ENCODE data around the gene TMA7. TPM values are rescaled to one million over a fixed set of nuclear protein-coding genes. Genes with fewer than 3 reads are reported as not detected.
A peak's percentile ranks its signal among the peaks of the same experiment; 100 is the strongest.

The TMA7 gene
- polyA plus RNA-seq, result 1,717 and 1,747 TPM in 2 replicates
- 238 TPM in 2 replicates for polyA minus RNA-seq

- TF ChIP-seq POLR2AphosphoS5 (IDR thresholded peaks at IDR 0.05) (peak; percentile 96), CTCF (IDR thresholded peaks at IDR 0.05; ENCODE audit: poor library complexity, severe bottlenecking) (peak; percentile 22), EP300 (conservative IDR thresholded peaks at IDR 0.05; ENCODE audit: poor library complexity, severe bottlenecking) (no peak), EZH2 (IDR thresholded peaks at IDR 0.05; ENCODE audit: borderline replicate concordance, insufficient read depth, low read length, poor library complexity, severe bottlenecking) (no peak), REST (IDR thresholded peaks at IDR 0.05; ENCODE audit: borderline replicate concordance) (peak; percentile 66), SMC3 (conservative IDR thresholded peaks at IDR 0.05; ENCODE audit: poor library complexity) (no peak), MXI1 (conservative IDR thresholded peaks at IDR 0.05; ENCODE audit: poor library complexity, severe bottlenecking) (peak; percentile 84), RAD21 (conservative IDR thresholded peaks at IDR 0.05) (no peak), TAF1 (IDR thresholded peaks at IDR 0.05; ENCODE audit: low read depth) (peak; percentile 62)
- peak within 1 kb of the TSS; percentile 90 for H3K4me3 ChIP-seq (ENCODE audit: low read length)
- peak within 1 kb of the TSS; percentile 99 for H2AFZ ChIP-seq (ENCODE audit: low read depth, low read length)
- H3K9me2 ChIP-seq (ENCODE audit: insufficient read depth, low read length), result no peaks in the 10 kb centered on the region
- H3K36me3 ChIP-seq (ENCODE audit: insufficient read depth, low read length), result no peaks in the 10 kb centered on the region
- H3K4me2 ChIP-seq (ENCODE audit: low read length), result peak within 1 kb of the TSS; percentile 98
- no peaks in the 10 kb centered on the region for H3F3A ChIP-seq (ENCODE audit: insufficient read depth, low read length, poor library complexity, severe bottlenecking)
- H3K9ac ChIP-seq (ENCODE audit: low read length), result peak within 1 kb of the TSS; percentile 82
- no peaks in the 10 kb centered on the region for H4K20me1 ChIP-seq (ENCODE audit: insufficient read depth)
- H3K27ac ChIP-seq (ENCODE audit: low read length), result peak within 1 kb of the TSS; percentile 84
- H3K27me3 ChIP-seq (ENCODE audit: insufficient read depth, low read depth, low read length), result no peaks in the 10 kb centered on the region
- no peaks in the 10 kb centered on the region for H3K9me3 ChIP-seq (ENCODE audit: low read length)
- H3K79me2 ChIP-seq (replicated peaks; ENCODE audit: insufficient read depth, low read length), result peaks cover 22% of the 10 kb centered on the region
These were observed at the start of gene TMA7, which contains the start of gene CCDC51 for GRCh38 chr3:48439820-48440589. TSS of gene TMA7 (plus strand) at chr3:48440257. CDS start at chr3:48440297, 40 bp downstream. TSS of gene CCDC51 (minus strand) at chr3:48440119. CDS start at chr3:48435128, 4,991 bp downstream.

GRCh38 chr3:48394391-48394790 is 45.7 kb upstream of the TMA7 start:
- H2AFZ ChIP-seq (ENCODE audit: low read depth, low read length), result no peak overlapping the region
- no peaks in the 10 kb centered on the region for H3K9me3 ChIP-seq (ENCODE audit: low read length)
- no peak for TF ChIP-seq CTCF (IDR thresholded peaks at IDR 0.05; ENCODE audit: poor library complexity, severe bottlenecking)
- no peak for TF ChIP-seq SMC3 (conservative IDR thresholded peaks at IDR 0.05; ENCODE audit: poor library complexity)
- no peak for TF ChIP-seq RAD21 (conservative IDR thresholded peaks at IDR 0.05)
- TF ChIP-seq TAF1 (IDR thresholded peaks at IDR 0.05; ENCODE audit: low read depth), result no peak
- no peak for TF ChIP-seq EP300 (conservative IDR thresholded peaks at IDR 0.05; ENCODE audit: poor library complexity, severe bottlenecking)
- no peak for TF ChIP-seq MXI1 (conservative IDR thresholded peaks at IDR 0.05; ENCODE audit: poor library complexity, severe bottlenecking)
- TF ChIP-seq POLR2AphosphoS5 (IDR thresholded peaks at IDR 0.05), result no peak
- TF ChIP-seq EZH2 (IDR thresholded peaks at IDR 0.05; ENCODE audit: borderline replicate concordance, insufficient read depth, low read length, poor library complexity, severe bottlenecking), result no peak
- TF ChIP-seq REST (IDR thresholded peaks at IDR 0.05; ENCODE audit: borderline replicate concordance), result no peak
- no peaks in the 10 kb centered on the region for H3K79me2 ChIP-seq (replicated peaks; ENCODE audit: insufficient read depth, low read length)
- H3K9ac ChIP-seq (ENCODE audit: low read length), result no peak overlapping the region
- no peaks in the 10 kb centered on the region for H4K20me1 ChIP-seq (ENCODE audit: insufficient read depth)
- no peaks in the 10 kb centered on the region for H3K27me3 ChIP-seq (ENCODE audit: insufficient read depth, low read depth, low read length)
- no peaks in the 10 kb centered on the region for H3K36me3 ChIP-seq (ENCODE audit: insufficient read depth, low read length)
- H3K4me2 ChIP-seq (ENCODE audit: low read length), result no peak overlapping the region
- no peak overlapping the region for H3K4me3 ChIP-seq (ENCODE audit: low read length)
- no peaks in the 10 kb centered on the region for H3K9me2 ChIP-seq (ENCODE audit: insufficient read depth, low read length)
- no peaks in the 10 kb centered on the region for H3F3A ChIP-seq (ENCODE audit: insufficient read depth, low read length, poor library complexity, severe bottlenecking)
- no peak overlapping the region for H3K27ac ChIP-seq (ENCODE audit: low read length)

Measured in neural cell (in vitro differentiated cells).